ENCODE measurements around the gene CEL. TPM values are rescaled to one million over a fixed set of nuclear protein-coding genes. Genes with fewer than 3 reads are reported as not detected.

CEL gene
- total RNA-seq, 1 donor from 2014 or later = 1.9 TPM

DNA sequence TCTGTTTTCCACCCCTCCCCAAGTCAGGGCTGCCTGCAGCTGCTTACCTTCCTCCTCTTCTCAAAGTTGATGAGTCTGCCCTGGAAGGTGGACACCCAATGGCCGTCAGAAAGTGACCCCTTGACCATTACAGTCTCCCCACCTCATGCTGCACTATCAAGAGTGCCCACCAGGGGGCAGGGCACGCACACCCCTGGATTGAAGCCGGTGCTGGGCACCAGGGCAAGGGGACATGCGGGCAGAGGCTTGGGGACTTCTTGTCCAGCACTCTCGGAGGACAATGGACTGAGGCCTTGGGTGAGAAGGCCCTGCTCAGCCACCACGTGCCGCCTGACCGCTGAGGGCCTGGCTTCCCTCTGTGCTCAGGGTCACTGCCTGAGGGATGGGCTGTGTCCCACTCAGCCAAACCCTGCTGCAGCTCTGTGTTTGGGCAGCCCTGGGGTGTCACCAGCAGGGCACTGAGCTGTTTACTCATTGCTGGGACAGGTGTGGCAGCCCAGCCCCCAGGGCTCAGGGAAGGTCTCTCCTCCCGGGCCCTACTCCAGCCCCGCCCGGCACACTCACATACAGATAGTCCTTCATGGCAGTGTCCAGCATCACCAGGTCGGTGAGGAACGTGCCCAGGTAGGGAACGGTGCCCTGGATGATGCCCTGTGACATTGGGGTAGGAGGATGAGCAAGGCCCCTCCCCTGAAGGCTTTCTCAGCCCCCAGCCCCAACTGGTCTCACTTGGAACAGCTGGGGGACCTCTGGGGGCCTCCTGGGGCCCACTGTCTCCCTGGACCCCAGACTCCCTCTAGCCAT lies 41.6 kb downstream of the CEL start:
- Mint-ChIP-seq H3K4me1 (ENCODE audit: unreplicated experiment) (peaks cover 2% of the 10 kb centered on the region), H3K9me3 (ENCODE audit: unreplicated experiment) (no peaks in the 10 kb centered on the region), H3K4me3 (ENCODE audit: unreplicated experiment) (no peak overlapping the region), H3K27me3 (ENCODE audit: unreplicated experiment) (no peaks in the 10 kb centered on the region), H3K36me3 (ENCODE audit: unreplicated experiment) (peaks cover 43% of the 10 kb centered on the region), H3K27ac (ENCODE audit: unreplicated experiment) (no peak overlapping the region)
- TF ChIP-seq, protein P1, sequence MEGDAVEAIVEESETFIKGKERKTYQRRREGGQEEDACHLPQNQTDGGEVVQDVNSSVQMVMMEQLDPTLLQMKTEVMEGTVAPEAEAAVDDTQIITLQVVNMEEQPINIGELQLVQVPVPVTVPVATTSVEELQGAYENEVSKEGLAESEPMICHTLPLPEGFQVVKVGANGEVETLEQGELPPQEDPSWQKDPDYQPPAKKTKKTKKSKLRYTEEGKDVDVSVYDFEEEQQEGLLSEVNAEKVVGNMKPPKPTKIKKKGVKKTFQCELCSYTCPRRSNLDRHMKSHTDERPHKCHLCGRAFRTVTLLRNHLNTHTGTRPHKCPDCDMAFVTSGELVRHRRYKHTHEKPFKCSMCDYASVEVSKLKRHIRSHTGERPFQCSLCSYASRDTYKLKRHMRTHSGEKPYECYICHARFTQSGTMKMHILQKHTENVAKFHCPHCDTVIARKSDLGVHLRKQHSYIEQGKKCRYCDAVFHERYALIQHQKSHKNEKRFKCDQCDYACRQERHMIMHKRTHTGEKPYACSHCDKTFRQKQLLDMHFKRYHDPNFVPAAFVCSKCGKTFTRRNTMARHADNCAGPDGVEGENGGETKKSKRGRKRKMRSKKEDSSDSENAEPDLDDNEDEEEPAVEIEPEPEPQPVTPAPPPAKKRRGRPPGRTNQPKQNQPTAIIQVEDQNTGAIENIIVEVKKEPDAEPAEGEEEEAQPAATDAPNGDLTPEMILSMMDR (IDR thresholded peaks at IDR 0.05) = peak; percentile 94
- no peak for DNase-seq (ENCODE audit: extremely low spot score, unreplicated experiment)

DNA sequence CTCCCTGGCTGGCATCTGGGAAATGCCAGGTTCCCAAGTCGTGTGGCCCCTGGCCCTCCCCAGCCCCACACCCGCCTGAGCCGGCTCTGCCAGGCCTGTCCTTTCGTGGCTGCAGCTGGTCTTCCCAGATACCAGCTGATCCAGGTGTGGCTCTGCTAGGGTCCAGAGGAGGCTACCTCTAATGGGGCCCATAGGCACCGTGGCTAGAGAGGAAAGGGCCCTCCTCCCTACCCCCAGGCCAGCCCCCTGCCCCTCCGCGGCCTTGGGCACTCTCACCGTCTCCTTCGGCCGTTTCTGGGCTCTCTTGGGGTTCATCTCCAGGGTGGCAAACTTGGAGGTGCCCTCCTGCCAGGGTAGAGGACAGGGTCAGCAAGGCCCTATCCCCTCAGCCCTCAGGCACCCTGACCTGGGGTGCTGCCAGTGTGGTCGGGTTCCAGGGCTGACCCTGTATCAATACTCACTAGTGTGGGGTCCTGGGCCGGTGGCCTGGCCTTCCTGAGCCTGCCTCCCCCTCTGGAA lies 42.3 kb downstream of the CEL start:
- no peak for DNase-seq (ENCODE audit: extremely low spot score, unreplicated experiment)

DNA sequence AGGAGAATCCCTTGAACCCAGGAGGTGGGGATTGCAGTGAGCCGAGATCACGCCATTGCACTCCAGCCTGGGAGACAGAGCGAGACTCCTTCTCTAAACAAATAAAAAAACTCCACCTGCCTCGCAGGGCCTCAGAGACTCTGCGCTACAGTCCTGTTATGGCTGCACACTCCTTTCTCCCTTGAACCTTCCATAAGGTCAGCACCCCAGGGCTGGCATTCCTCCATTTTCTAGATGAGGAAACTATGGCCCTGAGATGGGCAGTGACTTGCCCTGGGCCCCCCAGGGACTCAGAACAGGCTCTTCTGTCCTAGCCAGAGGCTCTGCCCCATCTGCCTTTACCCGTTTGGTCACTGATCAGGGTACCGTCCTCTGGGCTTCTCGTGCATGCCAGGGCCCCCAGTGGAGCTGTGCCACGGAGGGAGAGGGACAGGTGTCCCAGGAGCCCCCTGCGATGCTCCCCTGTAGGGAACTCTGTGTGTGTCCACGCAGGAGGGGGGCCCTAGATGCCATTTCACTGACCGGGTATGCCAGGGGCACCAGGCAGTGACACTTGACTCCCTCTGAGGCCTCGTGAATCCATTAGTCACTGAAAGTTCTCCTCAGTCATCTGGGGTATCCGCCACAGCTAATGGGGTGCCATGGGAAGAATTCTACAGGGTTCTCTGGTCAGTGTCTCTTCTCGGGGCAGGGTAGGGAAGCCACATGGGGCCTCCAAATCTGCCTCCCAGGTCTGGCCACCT lies 43.1 kb downstream of the CEL start:
- Mint-ChIP-seq H3K36me3 (ENCODE audit: unreplicated experiment) (peaks cover 40% of the 10 kb centered on the region), H3K27ac (ENCODE audit: unreplicated experiment) (no peak overlapping the region), H3K4me3 (ENCODE audit: unreplicated experiment) (no peak overlapping the region), H3K4me1 (ENCODE audit: unreplicated experiment) (peaks cover 2% of the 10 kb centered on the region), H3K27me3 (ENCODE audit: unreplicated experiment) (no peaks in the 10 kb centered on the region), H3K9me3 (ENCODE audit: unreplicated experiment) (no peaks in the 10 kb centered on the region)
- no peak for DNase-seq (ENCODE audit: extremely low spot score, unreplicated experiment)
- TF ChIP-seq, protein P1 (IDR thresholded peaks at IDR 0.05) = no peak

More for the DNA sequence above, 42.3 kb downstream of the CEL start:
- no peak overlapping the region for H3K4me3 Mint-ChIP-seq (ENCODE audit: unreplicated experiment)
- no peaks in the 10 kb centered on the region for H3K27me3 Mint-ChIP-seq (ENCODE audit: unreplicated experiment)
- peaks cover 37% of the 10 kb centered on the region for H3K36me3 Mint-ChIP-seq (ENCODE audit: unreplicated experiment)
- TF ChIP-seq, protein P1 (IDR thresholded peaks at IDR 0.05) = no peak
- H3K27ac Mint-ChIP-seq (ENCODE audit: unreplicated experiment) = no peak overlapping the region
- no peaks in the 10 kb centered on the region for H3K9me3 Mint-ChIP-seq (ENCODE audit: unreplicated experiment)
- H3K4me1 Mint-ChIP-seq (ENCODE audit: unreplicated experiment) = peaks cover 2% of the 10 kb centered on the region

DNA sequence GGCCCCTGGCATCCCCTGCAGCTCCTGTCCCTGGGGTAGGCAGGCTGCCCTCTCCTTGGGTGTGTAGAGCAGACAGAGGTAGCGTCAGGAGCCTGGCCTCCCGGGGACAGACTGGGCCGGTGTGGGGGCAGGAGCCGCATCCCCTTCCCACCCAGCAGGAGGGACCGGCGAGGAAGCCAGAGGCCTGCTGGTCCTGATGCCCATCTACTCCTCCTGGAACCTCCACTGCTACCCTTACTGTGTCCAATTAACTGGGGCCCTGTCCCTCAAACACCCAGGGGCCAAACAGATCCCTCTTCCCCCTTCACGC lies 43.6 kb downstream of the CEL start:
- DNase-seq (ENCODE audit: extremely low spot score, unreplicated experiment) = no peak
- no peak overlapping the region for H3K27ac Mint-ChIP-seq (ENCODE audit: unreplicated experiment)
- TF ChIP-seq, protein P1 (IDR thresholded peaks at IDR 0.05) = no peak
- no peaks in the 10 kb centered on the region for H3K27me3 Mint-ChIP-seq (ENCODE audit: unreplicated experiment)
- H3K36me3 Mint-ChIP-seq (ENCODE audit: unreplicated experiment) = peaks cover 40% of the 10 kb centered on the region
- H3K9me3 Mint-ChIP-seq (ENCODE audit: unreplicated experiment) = no peaks in the 10 kb centered on the region
- no peak overlapping the region for H3K4me3 Mint-ChIP-seq (ENCODE audit: unreplicated experiment)
- H3K4me1 Mint-ChIP-seq (ENCODE audit: unreplicated experiment) = peaks cover 2% of the 10 kb centered on the region

Data from osteocyte (in vitro differentiated cells).